Islet of Langerhans (tissue), 1 donor: ENCODE data around the gene EDARADD.

Source experiments
- FAIRE-seq: peaks from one replicate; lab custom pipeline; 2011; peaks lifted over from hg19 to GRCh38; lab: Jason Lieb, UNC

EDARADD gene

GRCh38 chr1:236516929-236517704, 123.0 kb downstream of the EDARADD start:
- FAIRE-seq = peak; percentile 9

- no peak for FAIRE-seq
Observed at GRCh38 chr1:236518322-236518721, 124.2 kb downstream of the EDARADD start.

- FAIRE-seq = no peak
Observed at GRCh38 chr1:236520445-236521005, 126.4 kb downstream of the EDARADD start.

- no peak for FAIRE-seq
Observed at GRCh38 chr1:236522937-236523703, 129.0 kb downstream of the EDARADD start.

- no peak for FAIRE-seq
Observed at GRCh38 chr1:236523704-236524141, 129.6 kb downstream of the EDARADD start, which contains the start of gene LGALS8. Gene LGALS8 (plus strand): TSS chr1:236523982. CDS start chr1:236526071, 2,089 bp downstream.

- peak; percentile 73 for FAIRE-seq
Observed at GRCh38 chr1:236524142-236524894, 130.2 kb downstream of the EDARADD start.

GRCh38 chr1:236524895-236525184, 130.8 kb downstream of the EDARADD start:
- no peak for FAIRE-seq

GRCh38 chr1:236526079-236526478, 132.0 kb downstream of the EDARADD start:
- FAIRE-seq = no peak

GRCh38 chr1:236530286-236530685, 136.2 kb downstream of the EDARADD start:
- no peak for FAIRE-seq

- FAIRE-seq = no peak
Observed at GRCh38 chr1:236530959-236531358, 136.9 kb downstream of the EDARADD start.

GRCh38 chr1:236532850-236533249, 138.8 kb downstream of the EDARADD start:
- FAIRE-seq = no peak

- FAIRE-seq = no peak
Observed at GRCh38 chr1:236534151-236534651, 140.1 kb downstream of the EDARADD start.
